SU-DHL-6 (cell line): ENCODE results near the gene IFFO2.

Source experiments
- H2AFZ ChIP-seq: fragments of 200-600 bp; sonication (generic); 2 replicates; pipeline ENCODE4 v1.6.1; 2014; ENCODE audit warnings: low read depth, mild to moderate bottlenecking, moderate library complexity, mixed read lengths, antibody characterized with exemption, low read length; ENCODE audit not compliant: severe bottlenecking
- H3F3A ChIP-seq: fragments of 200-600 bp; shearing (Covaris generic); 2 replicates; pipeline ENCODE4 v1.6.0; 2016; ENCODE audit warnings: antibody characterized with exemption, mild to moderate bottlenecking; ENCODE audit not compliant: insufficient read depth
- H3K27ac ChIP-seq: fragments of 200-600 bp; sonication (generic); 2 replicates; pipeline ENCODE4 v1.5.1; 2016; ENCODE audit warnings: low read depth, mild to moderate bottlenecking, low read length, moderate library complexity, mixed read lengths
- H3K27me3 ChIP-seq: fragments of 200-600 bp; sonication (generic), shearing (Covaris generic); 2 replicates; pipeline ENCODE4 v1.6.0; 2014; ENCODE audit warnings: mild to moderate bottlenecking, low read length
- H3K36me3 ChIP-seq: fragments of 200-600 bp; sonication (generic); 2 replicates; pipeline ENCODE4 v1.6.1; 2014; ENCODE audit warnings: mild to moderate bottlenecking, low read length, mixed read lengths
- H3K4me2 ChIP-seq: fragments of 300-600, 200-600 bp; shearing (Covaris generic), sonication (generic); 2 replicates; pipeline ENCODE4 v1.6.0; 2014; ENCODE audit warnings: low read length, low read depth, mild to moderate bottlenecking; ENCODE audit not compliant: poor library complexity, severe bottlenecking
- H3K4me3 ChIP-seq: fragments of 200-600 bp; sonication (generic); 2 replicates; pipeline ENCODE4 v1.5.1; 2014; ENCODE audit warnings: antibody characterized with exemption, low read length, mild to moderate bottlenecking, mixed read lengths; ENCODE audit not compliant: insufficient read depth, poor library complexity, severe bottlenecking
- H3K79me2 ChIP-seq: fragments of 200-600 bp; sonication (generic); 2 replicates; pipeline ENCODE4 v1.6.1; 2014; ENCODE audit warnings: mild to moderate bottlenecking, low read length, moderate library complexity; ENCODE audit not compliant: insufficient read depth
- H3K9ac ChIP-seq: fragments of 200-600 bp; sonication (generic); 2 replicates; pipeline ENCODE4 v1.7.0; 2014; ENCODE audit warnings: mild to moderate bottlenecking, low read length
- H3K9me2 ChIP-seq: fragments of 200-600 bp; sonication (generic); replicated peaks from 2 replicates; pipeline ENCODE4 v1.6.1; 2014; ENCODE audit warnings: low read length; ENCODE audit not compliant: insufficient read depth
- H3K9me3 ChIP-seq: fragments of 200-600 bp; sonication (generic); 2 replicates; pipeline ENCODE4 v1.6.1; 2014; ENCODE audit warnings: low read length, mixed read lengths; ENCODE audit not compliant: insufficient read depth
- H4K20me1 ChIP-seq: fragments of 200-600 bp; sonication (generic); 2 replicates; pipeline ENCODE4 v1.6.1; 2014; ENCODE audit warnings: low read depth, mild to moderate bottlenecking, antibody characterized with exemption, low read length, moderate library complexity, mixed read lengths
- CTCF ChIP-seq: fragments of 200-600 bp; sonication (generic); IDR thresholded peaks from one replicate; pipeline ENCODE4 v1.5.1; 2017; ENCODE audit warnings: antibody characterized with exemption, mild to moderate bottlenecking, low read length, moderate library complexity; ENCODE audit not compliant: insufficient read depth, poor library complexity, severe bottlenecking
- EZH2phosphoT487 ChIP-seq: fragments of 200-600 bp; sonication (generic), shearing (Covaris generic); conservative IDR thresholded peaks from 2 replicates; pipeline ENCODE4 v1.6.1; 2018; ENCODE audit warnings: mild to moderate bottlenecking, antibody characterized with exemption, low read length, moderate library complexity, mixed read lengths

IFFO2 gene

DNA sequence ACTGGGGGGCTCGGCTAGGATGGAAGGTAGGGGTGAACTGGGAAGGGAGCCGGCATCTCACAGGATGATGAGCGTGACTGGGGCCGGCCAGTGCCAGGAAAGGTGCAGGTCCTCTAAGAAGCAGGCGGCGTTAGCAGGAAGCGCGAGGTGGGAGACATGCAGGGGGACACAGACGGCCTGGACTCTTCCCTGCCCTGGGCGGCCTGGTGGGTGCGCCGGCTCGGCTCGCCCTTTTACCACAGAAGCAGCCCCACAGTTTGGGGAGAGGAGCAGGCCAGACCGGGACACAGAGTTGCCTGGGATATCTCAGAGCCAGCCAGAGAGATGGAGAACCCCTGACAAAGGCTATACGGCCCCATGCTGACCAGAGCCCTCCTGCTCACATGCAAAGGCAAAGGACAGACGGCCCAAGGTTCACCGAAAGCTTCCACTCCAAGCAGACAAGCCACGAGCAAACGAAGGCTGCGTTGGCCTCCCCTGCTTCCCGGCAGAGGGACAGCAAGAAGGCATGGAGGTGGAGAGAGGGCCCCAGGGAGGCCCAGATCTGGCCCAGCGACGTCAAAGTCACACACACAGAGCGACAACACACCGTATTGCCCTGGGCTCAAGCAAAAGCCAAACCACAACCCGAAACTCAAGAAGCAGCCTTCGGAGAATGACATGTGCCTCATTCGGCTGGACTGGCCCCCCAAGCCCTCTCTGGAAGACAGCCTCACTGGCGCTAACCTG is 39.2 kb downstream of the IFFO2 start:
- H3K79me2 ChIP-seq, result no peaks in the 10 kb centered on the region
- no peaks in the 10 kb centered on the region for H4K20me1 ChIP-seq
- TF ChIP-seq EZH2phosphoT487 (no peak), CTCF (no peak)
- H2AFZ ChIP-seq, result no peak overlapping the region
- H3K36me3 ChIP-seq, result no peaks in the 10 kb centered on the region
- H3F3A ChIP-seq, result no peaks in the 10 kb centered on the region
- H3K4me3 ChIP-seq, result no peak overlapping the region
- no peaks in the 10 kb centered on the region for H3K9me3 ChIP-seq
- no peaks in the 10 kb centered on the region for H3K9me2 ChIP-seq
- H3K4me2 ChIP-seq, result no peak overlapping the region
- H3K9ac ChIP-seq, result no peak overlapping the region
- no peaks in the 10 kb centered on the region for H3K27me3 ChIP-seq
- no peak overlapping the region for H3K27ac ChIP-seq

DNA sequence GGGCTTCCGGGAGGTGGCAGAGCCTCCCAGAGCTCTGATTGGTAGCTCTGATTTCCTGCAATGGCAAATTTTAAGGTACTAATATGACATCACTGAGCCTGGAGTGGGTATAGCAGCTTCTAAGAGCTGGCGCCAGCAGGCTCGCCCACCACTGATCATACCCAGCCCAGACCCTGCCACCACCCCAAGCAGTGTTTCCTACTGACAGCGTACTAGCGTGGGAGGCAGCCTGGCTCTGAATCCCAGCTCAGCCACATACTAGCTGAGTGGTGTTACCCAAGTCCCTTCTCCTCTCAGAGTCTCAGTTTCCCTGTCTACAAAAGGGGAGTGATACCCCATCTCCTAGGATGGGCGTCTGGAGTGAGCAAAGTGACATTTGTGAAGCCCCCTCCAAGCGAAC is 41.1 kb downstream of the IFFO2 start:
- H3K4me3 ChIP-seq, result no peak overlapping the region
- H3K9me2 ChIP-seq, result no peaks in the 10 kb centered on the region
- no peaks in the 10 kb centered on the region for H4K20me1 ChIP-seq
- H3K4me2 ChIP-seq, result no peak overlapping the region
- no peaks in the 10 kb centered on the region for H3F3A ChIP-seq
- no peaks in the 10 kb centered on the region for H3K27me3 ChIP-seq
- no peak for TF ChIP-seq EZH2phosphoT487
- TF ChIP-seq CTCF, result no peak
- no peak overlapping the region for H3K27ac ChIP-seq
- H3K36me3 ChIP-seq, result no peaks in the 10 kb centered on the region
- no peaks in the 10 kb centered on the region for H3K9me3 ChIP-seq
- no peak overlapping the region for H2AFZ ChIP-seq
- no peaks in the 10 kb centered on the region for H3K79me2 ChIP-seq
- H3K9ac ChIP-seq, result no peak overlapping the region

DNA sequence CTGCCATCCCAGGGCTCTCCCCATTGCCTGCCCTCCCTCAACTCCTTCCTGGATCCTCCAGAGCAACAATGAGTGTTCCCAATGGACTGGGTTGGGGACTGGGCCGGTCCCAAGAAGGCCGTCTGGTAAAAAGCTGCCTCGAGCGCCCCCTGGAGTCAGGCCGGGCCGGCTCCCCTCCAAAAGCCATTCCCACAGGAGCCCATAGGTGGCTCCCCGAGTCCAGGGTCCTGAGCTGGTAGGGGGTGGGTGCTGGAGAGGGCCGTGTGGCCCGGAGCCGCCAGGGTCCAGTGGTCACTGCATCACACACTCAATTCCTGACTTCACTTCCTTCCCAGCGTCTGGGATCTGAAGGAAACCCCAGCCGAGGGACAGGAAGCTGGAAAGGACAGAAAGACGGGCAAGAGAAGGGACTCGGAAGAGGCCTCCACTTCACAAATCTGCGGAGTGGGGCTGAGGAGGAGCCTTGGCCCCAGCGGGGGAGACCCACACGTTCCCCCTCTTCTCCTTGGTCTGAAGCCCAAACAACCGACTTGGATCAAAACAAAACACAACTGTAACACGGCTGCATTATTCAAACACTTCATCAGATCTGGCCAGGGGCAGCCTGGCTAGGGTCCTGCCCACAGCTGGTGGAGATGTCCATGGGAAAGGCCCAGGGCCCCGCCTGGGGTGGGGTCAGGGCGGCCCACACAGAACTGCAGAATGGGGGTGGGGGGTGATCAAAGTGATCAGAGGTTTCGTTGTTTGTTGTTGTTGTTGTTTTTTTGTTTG is 43.2 kb downstream of the IFFO2 start:
- H3K4me2 ChIP-seq, result no peak overlapping the region
- H3K36me3 ChIP-seq, result no peaks in the 10 kb centered on the region
- no peak overlapping the region for H3K27ac ChIP-seq
- no peak overlapping the region for H2AFZ ChIP-seq
- no peaks in the 10 kb centered on the region for H3K9me3 ChIP-seq
- H3K9me2 ChIP-seq, result no peaks in the 10 kb centered on the region
- H3K79me2 ChIP-seq, result no peaks in the 10 kb centered on the region
- H3K4me3 ChIP-seq, result no peak overlapping the region
- TF ChIP-seq EZH2phosphoT487 (no peak), CTCF (peak; percentile 97)
- H4K20me1 ChIP-seq, result no peaks in the 10 kb centered on the region
- no peak overlapping the region for H3K9ac ChIP-seq
- H3F3A ChIP-seq, result no peaks in the 10 kb centered on the region
- H3K27me3 ChIP-seq, result no peaks in the 10 kb centered on the region
